Ovary (tissue), 3 donors: ENCODE results near the gene NEK4.

ENCODE experiments used
- CTCF ChIP-seq, 3 donors: fragments of 450-650 bp in 2 of 3; fragments of 200-600 bp in 1 of 3; IDR thresholded peaks; one replicate each; pipeline versions ENCODE4 v1.5.1 to v1.8.0; 2016 to 2022; ENCODE audit warnings: antibody characterized with exemption in 3 of 3, mild to moderate bottlenecking in 1 of 3
- POLR2A ChIP-seq: fragments of 450-650 bp; IDR thresholded peaks from one replicate; pipeline ENCODE4 v1.6.1; 2017; ENCODE audit warnings: antibody characterized with exemption, mild to moderate bottlenecking, moderate library complexity
- donor health status: DM: no; HTN: no; CAD: no.

GRCh38 chr3:52743152-52743551 lies 27.6 kb downstream of the NEK4 start:
- TF ChIP-seq POLR2A = no peak
- no peak for TF ChIP-seq CTCF (IDR thresholded peaks at IDR 0.05)
